Measurements from ENCODE around the gene TSSK2.

The TSSK2 gene

GRCh38 chr22:19125474-19126308 is 5.4 kb upstream of the TSSK2 start:
- DNase-seq: no peak

GRCh38 chr22:19126309-19127273 is 4.5 kb upstream of the TSSK2 start:
- DNase-seq: no peak

GRCh38 chr22:19127329-19128008 is 3.6 kb upstream of the TSSK2 start:
- no peak for DNase-seq

- DNase-seq: no peak
Observed at GRCh38 chr22:19128009-19128401, 3.1 kb upstream of the TSSK2 start.

GRCh38 chr22:19128946-19129727 is 2.0 kb upstream of the TSSK2 start:
- no peak for DNase-seq

GRCh38 chr22:19129871-19130270 is 1.2 kb upstream of the TSSK2 start:
- DNase-seq: no peak

GRCh38 chr22:19131685-19132015 is 542 bp downstream of the TSSK2 start:
- DNase-seq: no peak

GRCh38 chr22:19132153-19132552 is 1.0 kb downstream of the TSSK2 start:
- no peak for DNase-seq

- DNase-seq: no peak
Observed at GRCh38 chr22:19132693-19133400, 1.7 kb downstream of the TSSK2 start.

GRCh38 chr22:19133561-19133960 is 2.5 kb downstream of the TSSK2 start:
- DNase-seq: no peak

GRCh38 chr22:19134176-19134831 is 3.2 kb downstream of the TSSK2 start:
- no peak for DNase-seq

GRCh38 chr22:19134874-19135273 is 3.8 kb downstream of the TSSK2 start:
- no peak for DNase-seq

GRCh38 chr22:19136915-19137314 is 5.8 kb downstream of the TSSK2 start:
- no peak for DNase-seq

GRCh38 chr22:19137384-19138216 is 6.5 kb downstream of the TSSK2 start:
- DNase-seq: no peak

GRCh38 chr22:19138217-19139000 is 7.3 kb downstream of the TSSK2 start:
- DNase-seq: no peak

GRCh38 chr22:19139001-19139356 is 7.9 kb downstream of the TSSK2 start:
- DNase-seq: no peak

GRCh38 chr22:19139974-19140373 is 8.9 kb downstream of the TSSK2 start:
- no peak for DNase-seq

GRCh38 chr22:19142394-19142793 is 11.3 kb downstream of the TSSK2 start:
- DNase-seq: no peak

- DNase-seq: no peak
Observed at GRCh38 chr22:19143212-19143611, 12.1 kb downstream of the TSSK2 start.

- DNase-seq: peak; percentile 38
Observed at GRCh38 chr22:19143967-19144400, 12.9 kb downstream of the TSSK2 start.
